Retina (tissue), 1 donor: ENCODE data around the gene CPD.
A peak's percentile ranks its signal among the peaks of the same experiment; 100 is the strongest.

Source experiments
- DNase-seq: peaks from one replicate; pipeline ENCODE4 v3.0.0-alpha.2; 2016

Gene CPD

DNA sequence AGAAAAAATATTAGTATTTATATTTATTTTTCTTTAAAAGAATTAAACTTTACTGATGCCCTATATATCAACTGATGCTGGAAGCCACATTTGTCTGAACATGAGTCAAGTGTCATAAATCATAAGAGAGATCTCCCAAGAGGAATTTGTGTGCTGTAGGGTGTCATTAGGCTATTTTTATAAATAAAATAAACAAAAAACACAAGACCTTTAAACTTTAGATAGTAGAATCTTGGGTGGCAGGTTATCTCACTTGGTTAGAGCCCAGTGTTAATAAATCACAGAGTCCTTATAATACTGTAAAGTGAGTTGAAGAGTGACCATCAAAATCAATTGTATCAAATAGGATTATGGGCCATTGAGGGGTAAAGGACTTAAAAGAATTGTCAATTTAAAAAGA lies 21.3 kb upstream of the CPD start:
- no peak for DNase-seq

DNA sequence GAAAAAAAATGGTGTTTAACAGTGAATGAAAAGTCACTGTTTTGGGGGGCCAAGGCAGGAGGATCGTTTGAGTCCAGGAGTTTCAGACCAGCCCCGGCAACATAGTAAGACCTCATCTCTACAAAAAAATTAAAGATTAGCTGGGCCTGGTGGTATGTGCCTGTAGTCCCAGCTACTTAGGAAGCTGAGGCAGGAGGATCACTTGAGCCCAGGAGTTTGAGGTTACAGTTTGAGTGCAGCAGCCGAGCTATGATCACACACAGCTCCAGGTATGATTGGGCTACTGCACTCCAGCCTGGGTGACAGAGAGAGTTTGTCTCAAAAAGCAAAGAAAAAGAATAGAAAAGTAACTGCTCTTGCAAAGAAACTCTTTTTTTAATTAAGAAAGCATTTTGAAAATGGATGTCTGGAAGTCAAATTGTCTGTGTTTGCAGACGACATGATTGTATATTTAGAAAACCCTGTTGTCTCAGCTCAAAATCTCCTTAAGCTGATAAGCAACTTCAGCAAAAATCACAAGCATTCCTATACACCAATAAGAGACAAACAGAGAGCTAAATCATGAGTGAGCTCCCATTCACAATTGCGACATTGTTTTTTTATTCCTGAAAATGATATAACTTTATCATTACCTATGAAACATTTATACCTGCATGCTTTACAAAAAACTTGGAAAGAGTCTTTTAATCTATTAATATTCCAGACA lies 20.5 kb upstream of the CPD start:
- no peak for DNase-seq

DNA sequence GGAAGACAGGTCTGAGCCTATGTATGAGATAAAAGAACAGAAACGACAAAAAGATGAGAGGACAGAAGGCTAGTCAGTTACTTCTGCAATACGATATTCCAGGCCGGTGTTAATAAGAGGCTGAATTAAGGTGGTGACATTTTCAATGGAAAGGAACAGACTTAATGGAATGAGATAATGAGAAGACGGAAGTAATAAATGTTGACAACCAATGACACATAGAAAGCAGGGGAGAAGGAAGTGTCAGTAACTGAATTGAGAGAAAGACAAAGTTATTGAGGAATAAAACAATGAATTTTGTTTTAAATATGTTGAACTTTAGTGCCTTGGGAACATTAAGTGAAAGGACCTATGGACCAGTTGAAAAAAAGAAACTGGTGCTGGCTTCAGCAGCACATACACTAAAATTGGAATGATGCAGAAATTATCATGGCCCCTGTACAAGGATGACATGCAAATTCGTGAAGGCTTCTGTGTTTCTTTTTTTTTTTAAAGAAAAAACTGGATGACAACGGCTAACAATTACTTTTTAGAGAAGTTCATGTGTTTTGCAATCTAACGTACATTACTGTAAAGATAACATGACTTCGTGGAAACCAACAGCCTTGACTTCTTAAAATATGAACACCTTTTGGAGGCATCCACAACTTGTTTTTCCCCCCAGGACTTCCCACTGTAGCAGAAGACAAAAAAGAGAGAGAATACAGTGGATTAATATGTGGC lies 18.5 kb upstream of the CPD start:
- DNase-seq, result no peak

DNA sequence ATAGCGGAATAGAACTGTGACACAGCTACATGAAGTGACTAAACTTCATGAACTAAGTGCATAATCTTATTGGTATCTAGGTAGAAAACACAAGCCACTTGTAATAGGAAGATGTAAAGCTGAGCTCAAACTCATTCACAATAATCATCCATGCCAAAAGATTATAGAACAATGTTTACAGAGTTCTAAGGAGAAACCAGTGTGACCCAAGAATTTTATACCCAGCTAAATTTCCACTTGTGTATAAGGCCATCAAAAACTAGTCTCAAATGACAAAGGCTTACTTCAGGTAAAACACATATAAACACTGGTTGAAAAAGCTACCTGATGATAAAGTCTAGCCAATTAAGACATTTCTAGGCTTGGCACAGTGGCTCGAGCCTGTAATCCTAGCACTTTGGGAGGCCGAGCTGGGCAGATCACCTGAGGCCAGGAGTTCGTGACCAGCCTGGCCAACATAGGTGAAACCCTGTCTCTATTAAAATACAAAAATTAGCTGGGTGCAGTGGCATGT lies 16.9 kb upstream of the CPD start:
- DNase-seq, result no peak

DNA sequence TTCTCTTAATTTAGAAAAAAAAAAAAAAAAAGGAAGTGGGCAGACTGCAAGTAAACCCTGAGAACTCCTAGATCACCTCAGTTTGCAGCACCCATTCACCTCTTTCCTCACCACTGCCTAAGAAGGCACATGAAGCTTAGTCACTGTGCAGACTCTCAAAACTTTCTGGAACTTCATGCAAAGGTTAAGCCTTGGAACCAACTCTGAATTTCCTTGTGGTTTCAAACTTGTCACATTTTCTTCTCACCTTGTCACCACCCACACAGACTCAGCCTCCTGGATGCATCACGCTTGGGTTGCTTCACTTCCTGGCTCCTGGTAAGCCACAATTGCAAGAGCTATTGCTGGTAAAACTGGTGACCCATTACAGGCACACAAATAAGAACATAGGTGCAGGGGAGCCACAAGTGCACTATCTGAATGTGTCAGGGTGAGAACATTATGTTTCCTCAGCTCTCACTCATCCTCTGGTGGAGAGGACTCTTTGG lies 15.0 kb upstream of the CPD start:
- DNase-seq, result no peak

DNA sequence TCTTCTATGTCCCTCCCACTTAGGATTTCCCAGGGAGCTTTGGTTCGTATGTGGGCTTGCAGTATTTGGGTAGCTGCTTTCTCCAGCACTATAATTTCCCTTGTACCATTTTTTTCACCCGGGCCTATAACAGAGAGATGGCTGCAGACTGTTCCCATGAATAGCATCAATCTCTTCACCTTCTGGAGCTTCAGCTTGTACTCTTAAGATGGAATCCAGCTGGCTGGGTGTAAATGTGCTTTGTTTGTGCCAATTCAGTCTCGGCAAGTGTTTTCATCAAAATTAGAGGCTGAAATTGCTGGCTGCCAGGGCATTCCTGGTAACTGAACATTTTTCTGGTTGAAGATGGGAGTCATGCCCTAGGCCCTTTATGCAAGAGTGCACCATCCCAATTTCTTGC lies 12.2 kb upstream of the CPD start:
- DNase-seq, result no peak

DNA sequence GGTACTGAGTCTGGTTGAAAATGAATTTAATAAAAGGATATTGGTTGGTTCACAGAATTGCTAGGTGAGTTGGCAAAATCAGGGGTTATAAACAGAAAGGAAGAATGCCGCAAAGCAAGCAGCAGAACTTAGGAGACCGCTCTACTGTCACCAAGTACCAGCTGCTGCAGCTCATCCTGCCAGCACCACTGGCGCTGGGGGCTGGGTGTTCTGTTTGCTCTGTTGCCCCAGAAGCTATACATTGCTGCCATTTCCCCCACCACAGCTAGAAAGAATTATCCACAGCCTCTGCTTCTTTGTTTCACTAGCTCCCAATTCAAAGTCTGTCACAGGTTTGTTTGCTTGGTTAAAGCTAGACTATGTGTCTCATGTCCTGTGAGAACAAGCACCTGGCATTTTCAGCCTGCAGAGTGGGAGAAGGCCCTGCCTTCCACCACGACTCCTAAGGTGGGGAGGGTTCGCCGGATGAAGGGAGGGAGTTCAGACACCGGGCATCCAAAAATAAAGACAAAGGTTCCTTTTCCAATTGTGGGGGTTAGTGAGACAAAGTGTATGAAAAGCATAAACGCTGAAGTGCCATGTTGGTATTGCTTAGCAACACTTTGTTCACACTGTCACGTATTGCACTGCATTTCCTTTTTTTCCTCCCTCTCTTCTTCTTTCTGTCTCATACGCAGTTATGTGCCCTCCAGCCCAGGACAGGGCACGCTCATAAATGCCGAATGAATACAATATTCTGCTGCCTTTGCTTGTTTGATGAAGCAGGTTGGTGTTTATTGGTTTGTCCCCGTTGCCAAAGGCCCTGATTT lies 9.6 kb upstream of the CPD start:
- DNase-seq, result no peak

DNA sequence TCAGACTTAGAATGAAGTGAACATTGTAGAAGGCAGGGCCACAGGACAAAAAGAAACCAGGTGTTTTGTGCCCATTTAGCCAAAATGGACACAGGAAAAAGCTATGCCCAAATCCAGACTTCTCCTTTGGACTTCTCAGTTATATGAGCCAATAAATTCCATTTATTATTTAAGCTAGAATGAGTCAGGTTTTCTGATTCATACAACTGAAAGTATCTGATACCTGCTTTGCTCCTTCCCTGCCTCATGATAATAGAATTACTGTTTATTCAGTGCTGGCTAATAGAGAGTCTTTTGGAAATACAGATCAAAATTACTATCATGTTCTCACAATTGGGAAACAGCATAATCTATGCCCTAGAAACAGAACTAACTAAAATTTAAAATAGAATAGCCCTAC lies 8.7 kb upstream of the CPD start:
- DNase-seq, result no peak

DNA sequence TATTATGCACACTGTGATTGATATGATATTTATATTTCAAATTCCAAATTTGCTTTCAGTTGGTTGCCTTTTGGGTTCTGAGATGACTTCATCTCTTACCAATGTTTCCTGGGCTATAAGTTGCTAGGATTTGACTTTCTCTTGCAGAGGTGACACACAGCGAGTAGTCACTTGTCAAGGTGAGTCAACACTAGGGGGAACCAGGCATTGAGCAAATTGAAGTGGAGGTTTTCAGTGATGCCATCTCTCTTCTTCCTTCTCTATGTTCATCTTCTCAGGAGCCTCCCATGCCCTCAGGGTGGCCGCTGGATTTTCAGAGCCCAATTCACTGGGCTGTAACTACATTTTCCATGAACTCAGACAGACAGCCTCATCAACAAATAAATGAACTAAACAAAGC lies 6.0 kb upstream of the CPD start:
- DNase-seq, result no peak

DNA sequence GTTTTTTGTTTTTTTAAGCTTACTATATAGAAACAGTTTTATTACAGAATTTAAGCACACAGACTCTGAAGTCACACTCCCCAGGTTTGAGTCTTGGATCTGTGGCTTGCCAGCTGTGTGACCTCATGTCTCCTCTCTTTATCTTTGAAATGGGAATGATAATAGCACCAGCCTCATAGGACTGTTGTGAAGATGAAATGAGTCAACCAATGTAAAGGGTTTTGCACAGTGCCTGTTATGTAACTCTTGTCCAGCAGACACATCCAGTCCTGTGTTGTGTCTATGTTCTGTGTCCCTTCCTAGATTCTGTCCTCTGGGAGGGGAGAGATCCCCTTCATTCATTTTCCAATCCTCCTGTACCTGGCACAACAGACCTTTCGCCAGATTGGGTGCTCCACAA lies 3.1 kb upstream of the CPD start:
- DNase-seq, result no peak

DNA sequence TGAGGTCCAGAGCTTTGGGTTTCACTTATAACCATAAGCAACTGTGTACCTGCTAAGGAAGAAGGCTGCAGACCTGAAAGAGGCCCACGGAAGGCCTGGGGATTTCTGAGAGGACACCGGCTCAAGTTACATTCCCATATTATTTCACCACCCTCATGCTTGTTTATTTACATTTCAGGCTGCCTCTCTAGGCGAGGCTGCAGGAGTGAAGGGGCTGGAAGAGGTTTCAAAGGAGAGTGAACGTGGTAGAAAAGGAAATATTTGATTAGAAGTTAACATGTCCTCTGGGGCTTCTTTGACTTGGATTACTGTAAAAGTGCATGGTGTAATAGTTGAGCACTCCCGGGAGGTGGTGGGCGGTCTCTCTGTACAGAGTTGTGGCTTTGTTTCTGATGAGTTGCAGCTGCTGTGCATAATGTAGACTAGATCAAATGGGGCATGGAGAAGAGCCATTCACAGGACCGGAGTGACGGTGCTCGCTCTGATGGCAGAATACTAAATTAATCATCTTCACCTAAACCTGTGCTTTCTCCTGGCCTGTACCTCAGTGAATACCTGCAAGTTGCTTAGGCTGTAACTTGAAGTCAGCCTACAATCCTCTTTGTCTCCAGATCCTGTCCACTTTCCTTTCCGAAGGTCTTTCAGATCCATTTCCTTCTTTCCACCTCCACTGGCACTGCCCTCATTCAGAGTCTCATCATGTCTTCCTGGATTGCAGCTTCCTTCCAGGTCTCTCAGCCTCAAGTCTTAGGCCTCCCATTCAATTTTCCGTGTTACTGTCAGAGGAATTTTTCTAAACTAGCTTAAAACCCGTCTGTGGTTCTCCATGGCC lies 1.9 kb upstream of the CPD start:
- DNase-seq, result peak; percentile 44

DNA sequence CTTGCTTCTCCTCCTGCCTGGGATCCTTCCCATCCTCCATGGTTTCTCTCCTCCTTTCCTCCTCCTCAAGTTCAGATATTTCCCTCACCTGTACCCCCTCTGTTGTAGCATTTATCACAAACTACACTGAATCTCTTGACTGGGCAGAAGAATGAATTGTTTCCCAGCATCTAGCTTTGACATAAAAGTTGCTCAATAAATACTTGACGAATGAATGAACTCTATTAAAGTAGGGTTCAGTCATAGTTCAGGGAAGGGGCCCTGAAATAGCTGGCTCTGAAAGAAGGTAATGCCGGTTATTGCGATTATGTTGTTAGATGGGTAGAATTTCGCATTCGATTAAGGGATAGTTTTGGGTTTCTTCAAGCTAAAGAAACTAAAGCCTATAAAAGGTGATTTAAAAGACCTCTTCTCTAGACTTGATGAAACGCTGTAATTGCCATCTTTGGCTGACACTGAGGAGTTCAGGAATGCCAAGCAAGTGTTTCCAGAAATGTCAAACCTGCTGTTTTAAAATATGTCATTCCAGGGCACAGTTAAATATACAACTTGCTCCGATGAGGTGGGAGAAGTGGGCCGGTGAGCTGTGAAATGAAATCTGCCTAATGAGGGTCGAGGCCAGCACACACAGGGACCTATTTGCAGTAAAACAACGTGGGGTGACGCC lies 1.0 kb upstream of the CPD start:
- DNase-seq, result no peak

DNA sequence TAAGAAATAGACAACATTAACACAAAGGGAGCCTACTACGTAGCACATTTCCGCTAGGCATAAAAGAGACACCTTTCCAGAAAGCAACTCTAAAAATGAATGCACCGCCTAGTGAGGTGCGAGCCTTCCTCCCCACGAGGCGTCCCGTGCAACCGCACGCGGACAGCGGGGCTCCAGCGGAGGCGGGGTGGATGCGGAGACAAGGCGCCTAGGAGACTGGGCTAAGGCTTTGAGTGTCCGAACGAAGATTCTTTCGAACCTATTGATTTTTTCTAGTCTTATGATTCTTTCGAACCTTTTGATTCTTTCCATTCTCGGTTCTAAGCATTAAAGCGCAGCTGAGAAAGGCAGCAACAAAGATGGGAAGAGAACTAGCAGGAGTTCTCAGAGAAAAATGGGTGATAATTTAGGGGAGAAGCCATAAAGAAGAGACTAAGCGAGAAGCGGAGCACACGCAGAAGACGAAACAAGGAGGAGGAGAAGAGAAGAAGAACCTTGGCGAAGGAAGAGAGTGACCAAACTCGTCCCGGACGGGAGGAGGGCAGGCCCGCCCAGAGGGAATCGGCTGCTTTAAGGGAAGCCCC lies 394 bp upstream of the CPD start:
- DNase-seq, result no peak

DNA sequence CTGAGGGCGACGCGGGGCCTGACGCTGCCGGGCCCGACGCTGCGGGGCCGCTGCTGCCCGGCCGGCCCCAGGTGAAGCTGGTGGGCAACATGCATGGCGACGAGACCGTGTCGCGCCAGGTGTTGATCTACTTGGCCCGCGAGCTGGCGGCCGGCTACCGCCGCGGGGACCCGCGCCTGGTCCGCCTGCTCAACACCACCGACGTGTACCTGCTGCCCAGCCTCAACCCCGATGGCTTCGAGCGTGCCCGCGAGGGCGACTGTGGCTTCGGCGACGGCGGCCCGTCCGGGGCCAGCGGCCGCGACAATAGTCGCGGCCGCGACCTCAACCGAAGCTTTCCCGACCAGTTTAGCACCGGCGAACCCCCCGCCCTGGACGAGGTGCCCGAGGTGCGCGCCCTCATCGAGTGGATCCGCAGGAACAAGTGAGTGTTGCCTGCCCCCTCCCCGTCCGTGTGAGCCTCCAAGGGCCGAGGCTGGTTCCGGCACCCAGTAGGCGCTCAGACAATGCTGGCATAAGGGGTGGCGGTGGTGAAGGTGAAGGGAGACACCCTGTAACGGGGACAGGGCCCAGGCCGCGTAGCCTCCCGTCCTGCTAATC lies 676 bp downstream of the CPD start:
- no peak for DNase-seq

DNA sequence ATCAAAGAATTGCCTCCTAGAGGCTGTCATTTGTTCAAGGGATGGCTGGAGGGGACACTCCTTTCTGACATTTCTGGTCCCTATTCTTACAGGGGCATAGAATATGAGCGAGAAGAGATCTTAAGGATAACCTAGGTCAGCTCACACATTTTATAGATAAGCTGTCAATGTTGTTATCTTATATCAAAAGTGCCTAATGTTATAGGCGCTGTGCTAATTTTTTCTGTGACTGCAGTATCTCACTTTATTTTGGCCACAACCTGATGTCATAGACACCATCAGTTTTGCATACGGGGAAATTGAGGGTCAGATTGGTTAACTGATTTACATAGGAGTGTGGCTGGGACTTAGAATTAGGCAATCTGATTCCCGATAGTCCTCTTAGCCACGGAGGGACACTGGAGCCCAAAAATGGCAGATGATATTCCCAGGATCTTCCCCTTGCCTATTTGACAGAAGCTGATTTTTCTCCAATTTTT lies 1.2 kb downstream of the CPD start:
- no peak for DNase-seq

DNA sequence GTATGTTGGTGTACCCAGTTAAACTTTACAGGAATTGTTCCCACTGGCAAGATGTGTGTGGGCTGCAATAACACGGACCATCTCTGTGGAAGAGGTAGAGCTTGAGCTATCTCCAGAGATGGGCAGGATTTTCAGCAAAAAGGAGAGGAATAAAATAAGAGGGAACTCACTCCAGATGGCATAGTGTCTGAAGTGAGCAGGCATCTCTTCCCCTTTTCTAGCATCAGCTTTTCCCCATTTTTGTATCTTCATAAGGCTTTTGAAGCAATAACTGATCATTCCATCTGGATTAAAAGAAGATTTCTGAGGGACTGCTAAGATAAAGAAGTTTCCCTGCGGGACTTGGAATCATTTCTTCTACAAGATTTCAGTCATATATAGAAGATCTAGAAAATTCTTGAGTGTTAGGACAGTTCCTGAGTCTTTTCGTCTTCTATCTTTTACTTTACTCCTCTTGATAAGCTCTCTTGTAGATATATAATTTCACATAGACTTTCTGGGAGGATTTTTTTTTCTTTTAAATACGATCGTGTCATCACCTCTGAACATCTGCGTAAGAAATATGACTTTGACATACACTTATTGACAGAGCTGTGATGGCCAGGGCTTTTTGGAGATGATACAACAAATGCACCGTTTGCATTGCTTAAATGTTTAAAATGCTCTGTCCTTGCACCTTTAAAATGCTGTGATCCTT lies 2.1 kb downstream of the CPD start:
- DNase-seq, result no peak

DNA sequence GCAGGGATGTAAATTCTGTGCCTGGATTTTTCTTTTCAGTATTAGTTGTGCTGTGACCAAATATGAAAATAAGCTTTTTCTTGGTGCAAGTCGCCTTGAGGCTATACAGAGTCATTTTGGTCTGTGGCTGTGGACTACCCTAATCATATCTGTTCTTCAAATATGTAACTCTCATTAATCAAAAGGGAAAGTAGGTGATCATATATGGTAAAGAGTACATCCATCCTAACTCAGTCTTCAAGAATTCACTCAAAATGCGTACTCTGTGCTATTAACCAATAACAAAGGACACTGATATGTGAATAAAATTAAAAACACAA lies 2.6 kb downstream of the CPD start:
- DNase-seq, result no peak

DNA sequence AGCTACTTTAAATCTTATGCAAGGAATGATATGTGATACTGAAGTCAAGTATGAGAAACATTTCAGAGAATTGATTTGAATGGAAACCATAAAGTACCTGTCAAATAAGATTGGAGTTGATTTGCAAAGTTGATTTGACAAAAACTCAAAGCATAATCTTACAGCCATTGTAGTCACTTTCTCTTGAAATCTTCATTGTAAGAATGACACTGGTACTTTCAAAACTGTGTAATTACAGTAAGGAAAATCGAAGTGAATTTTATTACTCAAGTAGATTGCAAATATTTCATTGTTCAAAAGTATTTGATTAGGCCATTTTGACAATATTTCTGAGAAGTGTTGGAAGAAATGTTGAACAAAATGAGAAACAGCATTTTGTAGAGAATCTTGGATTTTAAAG lies 3.6 kb downstream of the CPD start:
- DNase-seq, result no peak

DNA sequence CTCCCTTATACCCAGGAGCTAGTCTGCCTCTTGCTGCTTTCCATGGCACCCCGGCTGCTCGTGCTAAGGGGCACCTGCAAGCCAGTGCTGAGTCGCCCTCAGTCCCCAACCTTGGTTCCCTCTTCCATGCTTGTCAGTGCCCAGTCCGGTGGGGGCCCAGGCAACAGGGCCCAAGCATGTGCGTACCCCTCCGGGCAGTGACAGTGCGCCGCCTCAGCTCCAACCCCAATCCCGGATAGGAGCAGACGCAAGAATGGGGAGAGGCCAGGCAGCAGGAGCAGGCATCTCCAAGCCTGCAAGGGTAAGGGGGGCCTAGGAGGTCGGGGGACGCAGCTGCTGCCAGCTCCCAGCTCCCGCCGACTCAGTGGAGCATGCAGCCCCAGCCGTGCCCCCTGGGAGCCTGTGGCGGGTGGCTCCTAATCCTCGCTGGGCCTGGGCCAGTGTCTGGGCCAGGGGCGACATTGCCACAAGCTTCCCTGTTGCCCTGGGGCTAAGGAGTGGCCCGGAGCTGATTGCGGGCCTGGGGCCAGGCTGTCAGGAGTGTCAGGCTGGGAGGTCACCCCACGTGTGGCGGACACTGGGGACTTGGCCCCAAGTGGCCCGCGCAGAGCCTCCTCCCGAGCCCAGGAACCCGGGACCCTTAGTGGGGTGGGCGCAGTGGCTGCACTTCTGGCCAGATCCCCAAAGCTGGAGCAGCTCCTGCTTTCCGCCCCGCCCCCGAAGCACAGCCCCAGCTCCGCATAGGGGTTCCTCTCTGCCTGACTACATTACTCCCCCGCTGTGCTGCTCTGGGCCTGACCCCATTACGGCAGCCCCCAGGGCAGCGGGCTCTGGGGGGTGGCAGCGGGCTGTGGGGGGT lies 9.8 kb downstream of the CPD start:
- peak; percentile 35 for DNase-seq
